HG02678 (cell line): ENCODE results near the gene TWIST1.

Source experiments
- ATAC-seq: cut with Tn5 transposase; IDR thresholded peaks from one replicate; pipeline ENCODE4 v1.9.1; 2021; ENCODE audit warnings: mild to moderate bottlenecking, moderate library complexity; ENCODE audit not compliant: unreplicated experiment

TWIST1 gene

GRCh38 chr7:19097165-19098055 is 20.0 kb downstream of the TWIST1 start:
- no peak for ATAC-seq

- ATAC-seq: no peak
Observed at GRCh38 chr7:19095353-19095860, 22.0 kb downstream of the TWIST1 start.

GRCh38 chr7:19094598-19095352 is 22.7 kb downstream of the TWIST1 start:
- no peak for ATAC-seq

GRCh38 chr7:19094138-19094537 is 23.3 kb downstream of the TWIST1 start:
- no peak for ATAC-seq

- no peak for ATAC-seq
Observed at GRCh38 chr7:19091550-19092200, 25.8 kb downstream of the TWIST1 start.

GRCh38 chr7:19090526-19090925 is 26.9 kb downstream of the TWIST1 start:
- no peak for ATAC-seq

GRCh38 chr7:19089797-19090196 is 27.6 kb downstream of the TWIST1 start:
- ATAC-seq: no peak

GRCh38 chr7:19089378-19089777 is 28.1 kb downstream of the TWIST1 start:
- no peak for ATAC-seq

- ATAC-seq: no peak
Observed at GRCh38 chr7:19080093-19080492, 37.3 kb downstream of the TWIST1 start.

- no peak for ATAC-seq
Observed at GRCh38 chr7:19079066-19079465, 38.4 kb downstream of the TWIST1 start.

- ATAC-seq: no peak
Observed at GRCh38 chr7:19069842-19070241, 47.6 kb downstream of the TWIST1 start.

GRCh38 chr7:19066170-19066569 is 51.3 kb downstream of the TWIST1 start:
- no peak for ATAC-seq
